Epidermal melanocyte (primary cell): ENCODE results near the gene DIRAS2.
"Not testable (repeated sequence)": the region's sequence is repeated elsewhere in the genome, so short reads cannot be mapped to it uniquely, and the experiment has no call there.

Experiments used
- DNase-seq: peaks from one replicate; pipeline ENCODE4 v3.0.0; 2011; ENCODE audit warnings: low spot score; ENCODE audit not compliant: insufficient read length

Gene DIRAS2, protein sequence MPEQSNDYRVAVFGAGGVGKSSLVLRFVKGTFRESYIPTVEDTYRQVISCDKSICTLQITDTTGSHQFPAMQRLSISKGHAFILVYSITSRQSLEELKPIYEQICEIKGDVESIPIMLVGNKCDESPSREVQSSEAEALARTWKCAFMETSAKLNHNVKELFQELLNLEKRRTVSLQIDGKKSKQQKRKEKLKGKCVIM

DNA sequence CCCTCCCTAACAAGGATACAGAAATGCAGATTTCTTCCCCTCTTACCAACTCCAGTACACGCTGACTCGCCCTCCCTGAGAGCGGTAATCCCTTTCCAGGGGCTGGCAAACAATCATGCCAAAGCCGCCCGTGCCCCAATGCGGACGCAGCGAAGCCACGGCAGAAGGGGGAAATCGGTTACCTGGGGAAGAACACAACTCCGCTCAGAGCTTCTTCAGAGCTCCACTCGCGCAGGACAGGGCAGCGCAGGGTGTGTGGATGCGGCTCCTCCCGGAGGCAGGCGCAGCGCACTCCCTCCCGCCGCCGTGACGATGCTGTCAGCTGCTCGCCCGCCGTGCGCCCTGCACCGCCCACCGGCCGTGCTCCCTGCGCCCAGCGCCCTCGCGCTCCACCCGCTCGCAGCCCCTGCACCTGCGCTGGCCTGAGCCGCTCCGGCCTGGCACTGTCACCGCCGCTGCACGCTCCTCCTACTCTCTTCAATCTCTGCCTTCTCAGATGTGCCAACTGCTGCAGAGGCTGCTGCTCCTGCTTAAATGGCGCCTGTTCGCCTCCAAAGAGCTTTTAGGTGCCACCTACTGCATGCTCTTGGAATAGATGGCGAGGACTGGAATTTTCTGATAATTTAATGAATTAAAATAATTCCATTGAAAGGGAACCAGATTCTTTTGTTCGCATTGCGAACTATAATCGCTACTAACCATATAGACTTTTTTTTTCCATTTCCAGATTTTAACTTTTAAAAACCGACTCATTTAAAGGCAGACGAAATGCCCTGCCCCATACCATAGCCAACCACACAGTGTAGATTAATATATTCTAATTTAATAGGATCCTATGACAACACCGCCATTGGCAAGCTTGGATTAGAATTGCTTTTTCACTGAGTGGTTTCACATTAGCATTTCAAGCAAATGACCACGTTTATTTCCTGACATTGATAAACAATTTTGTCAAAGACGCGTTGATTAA lies at the start of gene DIRAS2:
TSS of gene DIRAS2 (minus strand) at position 255 of the 970 bp plus-strand sequence. CDS start 28,997 bp downstream, outside the sequence.
- DNase-seq: no peak

DNA sequence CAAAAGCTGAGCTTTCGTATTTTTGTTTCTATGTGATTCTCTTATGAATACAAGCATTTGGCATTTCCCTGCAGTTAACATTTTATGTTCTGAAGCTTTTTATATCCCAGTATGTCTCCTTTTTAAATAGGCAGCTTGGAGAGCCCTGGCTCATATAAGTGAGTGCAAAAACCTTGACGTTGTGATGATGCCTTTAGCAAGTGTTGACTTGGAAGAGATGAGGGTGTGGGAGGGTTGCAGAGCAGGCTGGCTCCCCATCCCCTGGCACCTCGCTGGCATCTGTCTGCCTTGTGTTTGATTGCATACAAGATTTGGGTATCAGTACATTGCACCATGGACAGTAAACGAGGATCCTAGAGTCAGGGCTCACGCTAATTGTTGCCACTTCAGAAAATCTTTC lies 42.1 kb upstream of the DIRAS2 start:
- DNase-seq: no peak

DNA sequence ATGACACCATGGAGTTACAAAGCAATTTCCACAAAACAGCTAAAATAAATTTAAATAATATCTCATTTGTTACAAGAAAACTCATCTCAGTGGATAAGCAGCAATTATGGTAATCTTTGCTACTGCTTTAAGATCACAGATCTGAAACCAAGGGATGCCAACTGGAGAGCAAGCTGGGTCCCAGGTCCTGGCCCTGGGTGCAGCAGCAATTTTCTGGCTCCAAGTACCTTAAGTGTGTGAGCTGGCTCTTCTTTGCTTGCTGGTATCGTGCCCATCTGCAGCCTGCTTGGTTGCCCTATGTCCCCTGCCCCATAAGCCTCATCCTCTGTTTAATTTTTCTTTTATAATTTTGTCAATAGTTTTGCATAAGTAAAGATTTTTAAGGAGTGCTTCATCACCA lies 41.5 kb upstream of the DIRAS2 start:
- no peak for DNase-seq

DNA sequence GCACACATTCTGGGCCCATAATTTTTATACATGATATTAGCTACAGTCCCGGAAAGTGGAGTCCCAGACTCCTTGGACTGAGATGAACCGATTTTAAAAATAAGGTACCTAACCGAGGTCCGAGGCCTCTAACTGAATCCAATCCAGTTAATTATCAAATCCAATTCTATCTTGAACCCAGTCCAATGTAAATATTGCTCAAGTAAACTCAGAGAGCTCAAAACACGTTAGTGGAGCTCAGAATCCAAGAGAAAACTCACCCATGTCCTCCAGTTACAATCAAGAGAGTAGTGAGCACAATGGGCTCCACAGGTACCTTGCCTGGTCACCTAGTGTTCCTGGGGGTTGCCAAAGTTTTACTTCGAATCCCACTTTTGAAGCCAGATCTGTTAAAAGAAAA lies 37.9 kb upstream of the DIRAS2 start:
- DNase-seq: no peak

DNA sequence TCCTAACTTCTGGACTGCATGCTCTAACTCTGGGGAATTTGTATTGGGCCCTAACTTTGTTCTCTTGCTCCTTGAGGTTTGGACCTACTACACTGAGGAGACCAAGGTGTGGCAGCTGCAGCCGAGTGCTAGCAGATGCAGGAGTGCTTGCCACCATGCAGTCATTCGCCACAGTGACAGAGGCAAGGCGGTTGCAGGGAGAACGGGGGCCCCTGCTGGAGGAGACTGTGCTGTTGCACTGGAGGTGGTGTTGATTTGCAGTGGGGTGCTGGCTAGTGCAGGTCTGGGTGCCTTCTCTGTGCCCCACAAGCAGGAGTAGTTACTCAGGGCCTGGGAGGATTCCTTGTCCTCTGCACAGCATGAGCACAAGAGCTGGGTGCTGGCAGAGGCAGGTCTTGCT lies 22.4 kb upstream of the DIRAS2 start:
- no peak for DNase-seq

DNA sequence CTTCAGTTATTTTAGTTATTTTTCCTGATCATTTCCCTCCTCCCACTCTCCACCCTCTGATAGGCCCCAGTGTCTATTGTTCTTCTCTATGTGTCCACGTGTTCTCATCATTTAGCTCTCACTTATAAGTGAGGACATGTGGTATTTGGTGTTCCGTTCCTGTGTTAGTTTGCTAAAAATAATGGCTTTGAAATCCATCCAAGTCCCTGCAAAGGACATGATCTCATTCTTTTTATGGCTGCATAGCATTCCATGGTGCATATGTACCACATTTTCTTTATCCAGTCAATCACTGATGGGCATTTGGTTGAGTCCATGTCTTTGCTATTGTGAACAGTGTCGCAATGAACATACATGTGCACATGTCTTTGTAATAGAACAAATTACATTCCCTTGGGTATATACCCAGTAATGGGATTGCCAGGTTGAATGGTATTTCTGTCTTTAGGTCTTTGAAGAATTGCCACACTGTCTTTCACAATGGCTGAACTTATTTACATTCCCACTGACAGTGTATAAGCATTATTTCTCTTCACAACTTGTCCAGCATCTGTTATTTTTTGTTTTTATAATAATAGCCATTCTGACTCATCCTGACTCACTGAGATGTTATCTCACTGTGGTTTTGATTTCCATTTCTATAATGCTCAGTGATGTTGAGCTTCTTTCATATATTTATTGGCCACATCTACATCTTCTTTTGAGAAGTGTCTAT lies 17.2 kb upstream of the DIRAS2 start:
- DNase-seq: no peak

DNA sequence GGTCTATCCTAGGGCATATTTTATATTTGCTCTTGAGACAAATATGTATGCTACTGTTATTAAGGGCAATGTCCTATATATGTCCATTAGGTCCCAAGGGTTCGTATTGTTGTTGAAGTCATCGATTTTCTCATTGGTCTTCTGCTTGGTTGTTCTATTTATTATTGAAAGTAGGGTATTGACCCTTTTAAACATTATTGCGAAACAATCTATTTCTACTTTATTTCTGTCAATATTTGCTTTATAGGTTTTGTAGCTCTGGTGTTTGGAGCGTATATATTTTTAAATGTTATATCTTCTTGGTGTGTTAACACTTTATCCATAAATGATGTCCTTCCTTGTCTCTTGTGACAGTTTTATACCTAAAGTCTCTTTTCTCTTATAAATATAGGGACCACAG lies 16.2 kb upstream of the DIRAS2 start:
- DNase-seq: no peak

DNA sequence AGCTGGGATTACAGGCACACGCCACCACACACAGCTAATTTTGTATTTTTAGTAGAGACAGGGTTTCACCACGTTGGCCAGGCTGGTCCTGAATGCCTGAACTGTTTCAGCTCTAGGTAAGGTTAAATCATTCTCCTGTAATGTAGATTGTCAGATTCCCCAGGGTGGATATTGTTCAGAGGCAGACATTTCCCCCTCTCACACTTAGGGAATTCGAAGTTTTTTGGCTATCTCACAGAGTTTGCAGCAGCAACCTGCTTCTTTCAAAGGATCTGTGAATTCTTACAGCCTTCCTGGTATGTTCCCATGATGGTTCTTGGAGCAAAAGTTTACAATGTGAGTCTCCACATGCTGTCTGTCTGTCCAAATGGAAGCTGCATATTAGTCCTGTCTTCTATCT lies 15.6 kb upstream of the DIRAS2 start:
- DNase-seq: no peak

DNA sequence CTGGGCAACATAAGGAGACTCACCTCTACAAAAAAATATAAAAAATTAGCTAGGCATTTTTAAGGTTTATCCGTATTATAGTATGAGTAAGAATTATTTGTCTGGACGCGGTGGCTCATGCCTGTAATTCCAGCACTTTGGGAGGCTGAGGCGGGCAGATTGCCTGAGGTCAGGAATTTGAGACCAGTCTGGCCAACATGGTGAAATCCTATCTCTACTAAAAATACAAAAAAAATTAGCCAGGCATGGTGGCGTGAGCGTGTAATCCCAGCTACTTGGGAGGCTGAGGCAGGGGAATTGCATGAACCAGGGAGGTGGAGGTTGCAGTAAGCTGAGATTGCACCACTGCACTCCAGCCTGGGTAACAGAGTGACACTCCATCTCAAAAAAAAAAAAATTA lies 14.3 kb upstream of the DIRAS2 start:
- DNase-seq: not testable (repeated sequence)

DNA sequence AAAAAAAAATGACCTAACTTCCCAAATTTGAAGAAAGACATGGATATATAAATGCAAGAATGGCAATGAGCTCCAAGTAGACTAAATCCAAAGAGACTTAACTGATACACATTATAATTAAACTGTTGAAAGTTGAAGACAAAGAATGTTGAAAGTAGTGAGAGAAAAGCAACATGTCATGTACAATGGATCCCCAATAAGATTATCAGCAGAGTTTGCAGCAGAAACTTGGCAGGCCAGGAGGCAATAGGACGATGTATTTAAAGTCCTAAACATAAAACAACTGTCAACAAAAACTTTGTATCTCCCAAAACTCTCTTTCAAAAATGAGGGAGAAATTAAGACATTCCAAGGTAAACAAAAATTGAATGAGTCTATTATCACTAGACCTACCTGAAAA lies 8.6 kb upstream of the DIRAS2 start:
- DNase-seq: no peak

DNA sequence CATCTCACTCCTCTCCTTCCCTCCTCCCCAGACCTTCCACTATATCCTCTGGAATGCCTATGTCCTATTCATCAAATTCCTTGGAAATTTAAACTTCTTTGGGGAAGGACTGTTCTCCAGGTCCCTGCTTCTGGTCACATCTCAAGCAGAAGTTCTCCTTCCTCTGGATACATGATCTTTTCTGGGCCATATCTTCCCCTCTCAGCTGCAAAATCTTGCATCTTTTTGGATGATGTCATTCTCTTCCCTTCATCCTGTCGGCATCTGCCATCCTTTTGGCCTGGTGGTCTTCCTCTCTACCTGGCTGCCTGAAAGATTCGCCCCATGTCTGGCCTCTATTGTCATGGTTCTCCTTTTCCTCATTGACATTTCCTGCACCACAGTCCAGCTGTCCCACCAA lies 5.2 kb upstream of the DIRAS2 start:
- no peak for DNase-seq

DNA sequence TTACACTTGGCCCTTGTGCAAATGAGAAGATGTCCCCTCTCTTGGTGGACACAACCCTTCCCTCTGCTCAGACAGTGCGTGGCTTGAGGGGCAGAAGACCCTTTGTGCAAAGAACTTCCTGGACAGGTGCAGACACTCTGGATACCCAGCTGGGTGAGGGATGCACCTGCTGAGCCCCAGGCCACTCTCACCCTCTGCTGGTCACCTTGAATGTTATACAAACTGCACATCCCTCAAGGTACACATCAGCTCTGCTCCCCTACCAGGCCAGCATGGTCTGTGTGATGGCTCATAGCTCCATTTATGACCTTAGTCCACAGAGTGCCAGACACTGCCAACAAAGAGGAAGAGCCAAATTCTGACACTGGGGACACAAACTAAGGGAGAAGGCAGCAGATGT lies 3.1 kb upstream of the DIRAS2 start:
- DNase-seq: no peak

DNA sequence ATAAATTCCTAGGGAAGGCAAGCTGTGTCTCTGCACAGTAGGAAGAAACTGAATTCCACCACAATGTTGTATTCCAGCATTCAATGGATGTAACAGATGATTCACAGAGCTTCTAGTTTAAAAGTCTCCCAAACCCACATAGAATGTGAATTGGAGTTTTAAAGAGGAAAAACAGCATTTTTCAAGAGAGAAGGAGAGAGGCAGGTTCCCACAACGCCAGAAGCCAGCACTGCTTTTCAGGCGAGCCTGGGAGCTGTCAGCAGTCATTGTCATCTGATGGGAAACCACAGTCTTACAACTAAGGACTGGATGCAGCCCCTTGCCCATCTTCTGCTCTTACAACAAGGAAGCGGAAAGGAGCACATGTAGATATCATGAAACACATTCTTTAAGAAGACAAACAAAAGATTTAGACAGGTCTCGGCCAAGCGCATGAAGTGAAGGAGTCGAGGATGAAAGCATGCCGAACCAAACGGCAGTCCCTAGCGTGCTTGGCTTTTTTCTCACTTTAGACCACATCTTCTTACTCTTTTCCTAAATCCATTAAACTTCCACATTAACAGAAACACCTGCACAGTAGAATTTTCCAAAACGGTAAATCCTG lies 638 bp downstream of the DIRAS2 start:
- DNase-seq: no peak

DNA sequence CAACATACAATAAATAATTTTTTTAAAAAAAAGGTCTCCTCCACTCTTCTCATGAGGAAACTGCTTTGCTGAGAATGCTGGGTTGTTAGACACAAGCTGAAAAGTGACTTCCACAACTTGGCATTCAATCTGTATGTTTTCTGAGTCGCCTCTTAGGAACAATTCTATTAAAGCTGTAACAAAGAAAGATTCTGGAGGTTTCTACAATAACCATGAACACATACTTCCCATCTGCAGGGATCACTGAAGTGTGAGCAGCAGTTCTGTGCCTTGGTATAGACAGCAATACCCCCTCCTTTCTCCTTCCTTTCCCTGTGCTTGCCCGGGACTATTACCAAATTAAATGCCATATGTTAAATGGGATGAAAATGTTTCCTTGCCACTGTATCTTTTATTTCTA lies 1.5 kb downstream of the DIRAS2 start:
- DNase-seq: no peak

DNA sequence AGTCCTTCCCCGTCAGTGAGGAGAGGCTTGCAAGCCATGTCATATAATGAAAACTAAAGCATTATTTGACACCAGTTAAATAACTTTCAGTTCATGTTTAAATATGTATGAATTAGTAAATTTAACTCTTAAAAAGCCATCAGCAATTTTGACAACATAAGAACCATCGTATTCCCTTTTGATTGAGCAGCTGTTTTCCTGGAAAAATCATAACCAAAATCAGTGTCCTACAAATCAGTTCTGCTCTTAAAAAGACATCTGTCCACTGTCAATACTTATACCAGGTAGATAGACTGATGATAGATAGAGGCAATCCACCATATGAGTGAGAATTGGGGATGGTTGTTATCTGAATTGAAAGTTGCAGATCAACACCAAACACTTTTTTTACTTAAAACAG lies 2.3 kb downstream of the DIRAS2 start:
- no peak for DNase-seq

DNA sequence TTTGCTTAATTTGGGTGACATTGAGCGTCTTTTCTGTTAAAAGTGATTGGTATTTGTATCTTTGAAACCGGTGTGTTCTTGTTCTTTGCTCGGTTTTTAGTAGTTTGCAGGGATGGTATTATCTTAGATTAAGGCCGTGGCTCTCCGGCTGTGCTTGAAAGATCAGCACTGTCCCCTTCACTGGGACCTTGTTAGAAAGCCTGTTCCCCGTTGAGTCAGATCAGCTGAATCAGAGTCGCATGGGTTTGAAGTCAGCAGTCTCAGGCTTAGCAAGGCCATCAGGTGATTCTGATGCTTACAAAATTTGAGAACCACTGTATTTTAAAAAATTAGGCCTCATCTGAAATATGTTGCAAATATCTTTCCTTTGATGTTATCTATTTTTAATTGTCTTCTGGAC lies 5.0 kb downstream of the DIRAS2 start:
- no peak for DNase-seq

DNA sequence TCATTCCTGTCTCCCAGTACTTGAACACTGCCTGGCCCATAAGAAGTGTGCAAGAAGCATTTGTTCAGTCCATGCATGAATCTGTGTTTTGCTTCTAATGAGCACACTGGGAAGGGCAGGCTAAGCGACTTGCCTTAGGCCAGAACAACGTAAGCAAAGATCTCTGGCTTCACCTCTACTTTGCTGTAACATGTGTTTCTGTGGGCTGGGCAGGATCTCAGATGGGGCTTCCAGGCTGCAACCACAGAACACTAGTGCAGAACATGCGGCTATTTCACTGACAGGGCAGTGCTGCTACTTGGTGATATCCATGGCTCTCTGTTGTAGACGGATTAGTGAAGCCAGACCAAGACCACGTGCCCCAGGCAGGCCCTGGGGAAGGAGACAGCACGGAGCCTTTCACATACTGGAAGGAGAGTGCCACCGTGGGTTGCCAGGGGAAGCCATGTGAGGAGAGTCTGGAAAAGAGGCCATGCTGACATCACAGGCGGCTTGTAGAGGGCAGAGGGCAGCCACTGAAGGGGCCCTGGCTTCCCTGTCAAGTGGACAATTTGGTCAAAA lies 9.9 kb downstream of the DIRAS2 start:
- DNase-seq: no peak

DNA sequence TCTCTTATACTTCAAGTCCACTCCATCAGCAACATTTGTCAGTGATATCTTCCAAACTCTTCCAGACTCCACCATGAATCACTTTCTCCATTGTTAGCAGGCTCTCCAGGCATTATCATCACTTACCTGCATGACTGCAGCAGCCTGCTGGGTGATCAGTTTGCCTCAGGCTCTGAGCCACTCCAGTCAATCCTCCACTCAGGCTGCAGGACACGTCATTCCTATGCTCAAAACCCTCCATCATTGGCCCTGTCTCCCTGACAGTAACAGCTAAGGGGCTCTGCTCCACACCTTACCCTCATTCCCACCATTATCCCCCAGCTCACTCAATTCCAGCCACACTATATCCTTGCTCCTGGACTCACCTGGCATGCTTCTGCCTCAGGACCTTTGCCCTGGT lies 10.7 kb downstream of the DIRAS2 start:
- DNase-seq: no peak

DNA sequence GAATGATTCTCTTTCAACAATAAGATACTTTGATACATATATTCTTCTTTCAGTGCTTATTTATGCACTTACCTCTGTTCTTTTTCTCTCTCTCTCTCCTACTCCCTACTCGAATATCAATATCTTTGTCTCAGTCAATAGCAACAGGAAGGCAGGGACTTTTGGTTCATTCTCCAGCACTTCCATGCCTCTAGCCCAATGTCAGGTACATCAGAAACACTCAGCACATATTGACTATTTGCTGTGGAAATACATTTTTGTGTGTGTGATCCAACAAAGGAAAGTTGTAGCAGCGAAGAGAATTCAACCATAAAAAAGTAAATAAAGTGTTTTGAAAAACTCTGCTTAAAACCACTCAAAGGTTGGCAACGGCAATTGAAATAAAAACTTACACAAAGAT lies 12.6 kb downstream of the DIRAS2 start:
- DNase-seq: no peak

DNA sequence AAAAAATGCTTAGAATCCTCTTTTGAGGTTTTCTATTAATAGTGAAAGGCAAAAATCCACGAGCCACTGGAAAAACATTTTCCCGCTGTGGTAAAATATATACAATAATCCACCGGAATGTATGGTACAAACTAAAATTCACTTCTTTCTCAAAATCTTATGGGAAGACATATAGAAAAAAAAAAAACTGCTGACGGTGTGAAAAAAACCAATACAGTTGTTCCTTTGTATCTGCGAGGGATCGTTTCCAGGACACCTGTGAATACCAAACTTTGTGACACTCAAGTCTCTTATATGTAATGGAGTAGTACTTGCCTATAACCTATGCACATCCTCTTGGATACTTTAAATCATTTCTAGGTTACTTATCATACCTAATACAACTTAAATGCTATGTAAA lies 13.3 kb downstream of the DIRAS2 start:
- no peak for DNase-seq

DNA sequence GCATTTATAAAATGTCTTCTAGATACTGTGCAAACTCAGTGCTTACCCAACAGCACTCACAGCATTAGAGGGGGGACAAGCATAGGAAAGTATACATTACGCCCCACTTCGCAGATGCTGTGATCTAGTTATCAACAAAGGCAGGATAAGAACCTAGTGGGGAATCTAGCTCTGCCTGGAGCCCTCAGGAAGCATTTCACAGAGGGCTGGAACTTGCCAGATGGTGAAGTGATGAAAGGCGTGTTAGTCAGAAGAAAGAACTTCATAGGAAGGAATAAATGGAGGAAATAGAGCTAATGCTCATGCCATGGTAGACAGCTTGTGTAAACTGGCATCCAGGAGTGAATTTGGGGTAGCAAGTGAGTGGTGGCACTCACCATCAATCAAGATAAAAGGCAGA lies 25.8 kb downstream of the DIRAS2 start:
- no peak for DNase-seq

DNA sequence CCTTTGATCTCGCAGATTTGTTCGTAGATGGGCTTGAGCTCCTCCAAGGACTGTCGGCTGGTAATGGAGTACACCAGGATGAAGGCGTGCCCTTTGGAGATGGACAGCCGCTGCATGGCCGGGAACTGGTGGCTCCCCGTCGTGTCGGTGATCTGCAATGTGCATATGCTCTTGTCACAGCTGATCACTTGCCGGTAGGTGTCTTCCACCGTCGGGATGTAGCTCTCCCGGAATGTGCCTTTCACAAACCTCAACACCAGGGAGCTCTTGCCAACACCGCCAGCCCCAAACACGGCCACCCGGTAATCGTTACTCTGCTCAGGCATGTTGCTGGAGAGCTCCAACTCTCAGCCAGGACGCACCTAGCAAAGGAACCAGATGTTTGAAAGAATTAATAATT lies 29.1 kb downstream of the DIRAS2 start:
- no peak for DNase-seq
